Nephron progenitor cell (in vitro differentiated cells): ENCODE data around the gene AP1M2.

Experiments used
- DNase-seq: peaks from one replicate; pipeline ENCODE4 v3.0.0; 2021
- H3K27ac Mint-ChIP-seq: 2 replicates; pipeline ENCODE4 v1.8.0; 2021; ENCODE audit warnings: mild to moderate bottlenecking, moderate library complexity, mixed read lengths
- H3K27me3 Mint-ChIP-seq: 2 replicates; pipeline ENCODE4 v1.8.0; 2021; ENCODE audit warnings: mild to moderate bottlenecking, low read depth, mixed read lengths; ENCODE audit not compliant: poor library complexity
- H3K36me3 Mint-ChIP-seq: 2 replicates; pipeline ENCODE4 v1.8.0; 2021; ENCODE audit warnings: low read depth, mixed read lengths
- H3K4me1 Mint-ChIP-seq: 2 replicates; pipeline ENCODE4 v1.8.0; 2021; ENCODE audit warnings: mixed read lengths
- H3K4me3 Mint-ChIP-seq: 2 replicates; pipeline ENCODE4 v1.8.0; 2021; ENCODE audit warnings: mild to moderate bottlenecking, moderate library complexity, mixed read lengths
- H3K9me3 Mint-ChIP-seq: 2 replicates; pipeline ENCODE4 v1.8.0; 2021; ENCODE audit warnings: mild to moderate bottlenecking, moderate library complexity, mixed read lengths
- TF ChIP-seq, protein P1 (sequence below): fragments of 200-600 bp; sonication (generic); IDR thresholded peaks from 2 replicates; pipeline ENCODE4 v1.5.0; 2021; ENCODE audit warnings: antibody characterized with exemption

Gene AP1M2

DNA sequence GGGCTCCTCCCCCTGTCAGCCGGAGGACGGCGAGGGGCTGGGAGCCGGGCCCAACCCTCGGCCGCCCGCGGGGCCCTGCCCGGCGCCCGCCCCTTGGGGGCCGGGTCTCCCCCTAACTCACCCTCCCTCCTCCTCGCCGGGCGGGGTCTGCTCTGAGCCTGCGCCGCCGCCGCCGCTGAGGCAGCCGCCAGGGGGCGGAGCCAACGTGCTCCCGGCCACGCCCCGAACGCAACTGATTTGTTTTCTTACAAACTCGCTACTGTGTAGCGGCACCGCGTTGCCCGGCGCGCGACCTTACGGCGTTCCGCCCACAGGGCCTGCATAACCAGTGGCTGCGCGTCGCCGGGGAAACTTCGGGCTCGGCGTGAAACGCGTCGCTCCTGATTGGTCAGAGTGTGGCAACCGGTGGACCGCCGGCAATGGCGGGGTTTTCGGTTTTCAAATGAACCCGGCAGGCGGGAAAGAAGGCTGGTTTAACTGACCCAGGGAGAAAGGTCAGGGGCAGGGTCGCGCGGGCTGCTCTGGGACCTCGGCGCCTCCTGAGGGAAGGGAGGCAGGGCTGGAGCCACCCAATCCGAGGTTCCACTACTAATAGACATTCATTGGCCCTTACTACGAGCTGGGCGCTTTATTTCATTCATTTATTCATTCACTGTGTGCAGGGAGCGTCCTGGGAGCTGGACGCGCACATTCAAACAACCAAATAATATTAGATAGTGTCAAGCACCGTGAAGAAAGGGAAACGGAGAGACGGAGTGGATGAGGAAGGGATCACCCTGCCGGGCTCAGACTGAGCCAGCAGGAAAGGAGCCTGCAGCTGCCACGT lies 18.1 kb downstream of the AP1M2 start, which contains the start of gene CDKN2D:
CDKN2D (minus strand) TSS at position 154 of the 826 bp plus-strand sequence. CDS start 326 bp downstream, outside the sequence.
- Mint-ChIP-seq H3K27me3 (peaks cover 18% of the 10 kb centered on the region), H3K27ac (peak within 1 kb of the TSS; percentile 98), H3K4me1 (peaks cover 59% of the 10 kb centered on the region), H3K4me3 (peak within 1 kb of the TSS; percentile 94), H3K36me3 (no peaks in the 10 kb centered on the region), H3K9me3 (no peaks in the 10 kb centered on the region)
- peak; percentile 100 for DNase-seq
- TF ChIP-seq, protein P1, sequence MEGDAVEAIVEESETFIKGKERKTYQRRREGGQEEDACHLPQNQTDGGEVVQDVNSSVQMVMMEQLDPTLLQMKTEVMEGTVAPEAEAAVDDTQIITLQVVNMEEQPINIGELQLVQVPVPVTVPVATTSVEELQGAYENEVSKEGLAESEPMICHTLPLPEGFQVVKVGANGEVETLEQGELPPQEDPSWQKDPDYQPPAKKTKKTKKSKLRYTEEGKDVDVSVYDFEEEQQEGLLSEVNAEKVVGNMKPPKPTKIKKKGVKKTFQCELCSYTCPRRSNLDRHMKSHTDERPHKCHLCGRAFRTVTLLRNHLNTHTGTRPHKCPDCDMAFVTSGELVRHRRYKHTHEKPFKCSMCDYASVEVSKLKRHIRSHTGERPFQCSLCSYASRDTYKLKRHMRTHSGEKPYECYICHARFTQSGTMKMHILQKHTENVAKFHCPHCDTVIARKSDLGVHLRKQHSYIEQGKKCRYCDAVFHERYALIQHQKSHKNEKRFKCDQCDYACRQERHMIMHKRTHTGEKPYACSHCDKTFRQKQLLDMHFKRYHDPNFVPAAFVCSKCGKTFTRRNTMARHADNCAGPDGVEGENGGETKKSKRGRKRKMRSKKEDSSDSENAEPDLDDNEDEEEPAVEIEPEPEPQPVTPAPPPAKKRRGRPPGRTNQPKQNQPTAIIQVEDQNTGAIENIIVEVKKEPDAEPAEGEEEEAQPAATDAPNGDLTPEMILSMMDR = no peak

DNA sequence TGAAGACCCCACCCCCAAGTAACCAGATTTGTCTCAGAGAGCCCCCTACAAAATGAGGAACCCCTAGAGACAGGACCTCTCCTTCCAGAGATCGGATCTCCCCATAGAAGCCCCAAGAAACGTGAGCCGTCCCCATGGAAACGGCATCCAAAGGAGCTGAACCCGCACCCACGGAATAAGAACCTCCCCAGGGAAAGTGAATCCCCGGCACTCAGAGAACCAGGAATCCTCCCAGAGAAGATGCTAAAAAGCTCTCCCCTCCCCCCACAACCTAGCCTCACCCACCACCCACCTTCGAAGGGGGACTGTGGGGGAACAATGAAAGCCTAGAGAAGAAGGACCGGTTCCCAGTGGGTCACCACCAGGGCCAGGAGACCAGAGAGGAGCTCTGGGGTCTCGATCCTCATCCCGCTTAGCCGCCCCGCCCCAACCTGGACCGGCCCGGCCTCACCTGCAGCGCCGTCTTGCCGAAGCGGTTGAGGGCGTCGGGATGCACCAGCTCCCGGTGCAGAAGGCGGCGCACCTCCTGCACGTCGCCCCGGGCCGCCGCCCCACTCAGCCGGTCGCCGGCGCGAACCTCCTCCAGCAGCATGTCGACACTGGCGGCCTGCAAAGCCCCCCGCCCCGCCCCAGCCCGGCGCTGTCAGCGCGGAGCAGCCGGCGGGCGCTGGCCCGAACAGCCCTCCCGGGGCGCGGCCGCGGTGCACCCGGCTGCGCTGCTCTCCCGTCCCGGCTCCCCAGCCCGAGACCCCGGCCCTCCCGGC lies 18.9 kb downstream of the AP1M2 start:
- DNase-seq = no peak
- peaks cover 18% of the 10 kb centered on the region for H3K27me3 Mint-ChIP-seq
- TF ChIP-seq, protein P1 = no peak
- no peaks in the 10 kb centered on the region for H3K9me3 Mint-ChIP-seq
- H3K27ac Mint-ChIP-seq = peak overlapping the region; percentile 29
- H3K4me3 Mint-ChIP-seq = peak overlapping the region; percentile 94
- peaks cover 59% of the 10 kb centered on the region for H3K4me1 Mint-ChIP-seq
- no peaks in the 10 kb centered on the region for H3K36me3 Mint-ChIP-seq

DNA sequence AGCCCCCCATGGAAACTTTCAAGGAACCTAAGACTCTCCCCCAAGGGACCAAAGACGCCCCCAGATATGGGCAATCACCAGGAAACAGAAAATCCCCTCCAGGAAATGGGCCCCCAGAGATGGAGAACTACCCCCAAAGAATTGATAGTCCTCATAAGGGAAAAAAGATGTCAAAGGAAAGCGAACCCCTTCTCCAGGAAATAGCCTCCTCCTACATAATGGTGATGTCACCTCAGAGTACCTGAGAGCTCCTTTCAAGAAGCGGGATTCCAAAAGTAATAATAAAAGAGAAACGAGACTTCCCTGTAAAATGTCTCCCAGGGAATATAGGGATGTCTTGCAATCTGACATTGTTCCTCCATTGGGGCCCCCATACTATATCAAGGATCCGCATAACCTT lies 19.5 kb downstream of the AP1M2 start:
- Mint-ChIP-seq H3K27me3 (peaks cover 18% of the 10 kb centered on the region), H3K4me1 (peaks cover 58% of the 10 kb centered on the region), H3K36me3 (no peaks in the 10 kb centered on the region), H3K4me3 (peak overlapping the region; percentile 94), H3K9me3 (no peaks in the 10 kb centered on the region), H3K27ac (peak overlapping the region; percentile 29)
- TF ChIP-seq, protein P1 = no peak
- no peak for DNase-seq

DNA sequence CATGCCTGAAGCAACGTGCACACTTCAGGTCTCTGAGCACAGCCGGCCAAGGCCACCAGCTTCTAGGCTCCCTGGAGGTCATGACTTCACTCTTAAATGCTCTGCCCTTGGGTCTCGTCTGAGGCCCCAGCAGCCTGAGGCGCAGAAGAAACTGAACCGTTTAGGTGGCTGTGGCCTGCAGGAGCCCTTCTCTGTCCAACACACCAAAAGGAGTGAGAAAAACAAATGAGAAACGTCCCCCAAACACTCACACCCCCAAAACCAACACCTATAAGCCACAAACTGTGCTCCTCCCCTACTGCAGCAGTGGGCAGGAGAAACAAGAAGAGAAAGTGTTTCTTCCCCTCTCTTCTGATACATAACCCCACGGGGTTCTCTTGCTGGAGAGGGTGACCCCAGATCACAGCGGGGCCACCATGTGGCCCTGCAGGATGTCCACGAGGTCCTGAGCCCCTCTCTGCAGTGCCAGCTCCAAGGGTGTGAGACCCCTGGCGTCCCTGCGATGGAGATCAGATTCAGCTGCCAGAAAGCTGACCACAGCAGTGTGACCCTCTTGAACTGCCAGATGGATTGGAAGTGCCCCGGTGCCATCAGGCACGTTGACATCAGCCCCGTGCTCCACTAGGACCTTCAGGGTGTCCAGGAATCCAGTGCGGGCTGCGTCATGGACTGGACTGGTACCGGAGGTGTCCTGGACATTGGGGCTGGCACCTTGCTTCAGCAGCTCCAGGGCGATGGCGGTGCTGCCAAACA lies 20.3 kb downstream of the AP1M2 start:
- H3K27me3 Mint-ChIP-seq = peaks cover 18% of the 10 kb centered on the region
- DNase-seq = no peak
- TF ChIP-seq, protein P1 = no peak
- peak overlapping the region; percentile 94 for H3K4me3 Mint-ChIP-seq
- peak overlapping the region; percentile 12 for H3K27ac Mint-ChIP-seq
- no peaks in the 10 kb centered on the region for H3K36me3 Mint-ChIP-seq
- H3K4me1 Mint-ChIP-seq = peaks cover 51% of the 10 kb centered on the region
- H3K9me3 Mint-ChIP-seq = no peaks in the 10 kb centered on the region

DNA sequence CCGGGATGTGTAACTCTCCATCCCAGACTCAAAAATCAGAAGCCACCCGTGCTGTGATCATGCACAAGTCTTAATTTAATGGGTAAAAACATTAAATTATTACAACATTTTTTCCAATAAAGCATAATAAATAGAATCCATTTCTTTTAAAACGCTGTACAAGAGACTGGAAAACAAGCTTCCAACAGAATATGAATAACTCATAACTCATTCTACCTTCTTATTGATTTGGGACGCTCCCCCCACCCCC lies 20.8 kb downstream of the AP1M2 start:
- TF ChIP-seq, protein P1 = no peak
- no peaks in the 10 kb centered on the region for H3K9me3 Mint-ChIP-seq
- H3K36me3 Mint-ChIP-seq = peaks cover 2% of the 10 kb centered on the region
- peak overlapping the region; percentile 94 for H3K4me3 Mint-ChIP-seq
- H3K27me3 Mint-ChIP-seq = peaks cover 18% of the 10 kb centered on the region
- peaks cover 51% of the 10 kb centered on the region for H3K4me1 Mint-ChIP-seq
- no peak for DNase-seq
- peak overlapping the region; percentile 12 for H3K27ac Mint-ChIP-seq
